NCI-H2196 (cell line): ENCODE measurements around the gene LRP1B.

Experiments used
- DNase-seq: peaks from one replicate; lab custom pipeline; 2025; ENCODE audit not compliant: unreplicated experiment; lab: John Stamatoyannopoulos, UW

LRP1B gene

DNA sequence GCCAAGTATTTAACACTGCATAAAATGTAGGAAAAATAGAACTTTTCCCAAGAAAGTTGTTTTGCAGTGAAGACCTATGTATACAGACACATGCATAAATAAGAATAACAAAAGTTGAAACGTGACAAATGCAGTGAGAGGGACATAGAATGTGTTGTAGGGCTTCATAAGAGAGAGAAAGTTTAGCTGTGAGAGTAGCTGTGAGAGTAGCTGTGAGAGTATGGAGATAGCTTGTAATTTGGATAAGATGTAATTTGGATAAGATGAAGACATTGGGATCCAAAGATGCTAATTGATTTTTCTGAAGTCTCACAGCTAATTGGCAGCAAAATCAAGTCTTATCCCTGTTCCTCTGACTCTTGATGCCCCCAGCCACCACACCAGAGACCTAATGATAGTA lies 170.9 kb downstream of the LRP1B start:
- no peak for DNase-seq

- no peak for DNase-seq
These were observed 171.8 kb downstream of the LRP1B start for GRCh38 chr2:141959016-141959415.

DNA sequence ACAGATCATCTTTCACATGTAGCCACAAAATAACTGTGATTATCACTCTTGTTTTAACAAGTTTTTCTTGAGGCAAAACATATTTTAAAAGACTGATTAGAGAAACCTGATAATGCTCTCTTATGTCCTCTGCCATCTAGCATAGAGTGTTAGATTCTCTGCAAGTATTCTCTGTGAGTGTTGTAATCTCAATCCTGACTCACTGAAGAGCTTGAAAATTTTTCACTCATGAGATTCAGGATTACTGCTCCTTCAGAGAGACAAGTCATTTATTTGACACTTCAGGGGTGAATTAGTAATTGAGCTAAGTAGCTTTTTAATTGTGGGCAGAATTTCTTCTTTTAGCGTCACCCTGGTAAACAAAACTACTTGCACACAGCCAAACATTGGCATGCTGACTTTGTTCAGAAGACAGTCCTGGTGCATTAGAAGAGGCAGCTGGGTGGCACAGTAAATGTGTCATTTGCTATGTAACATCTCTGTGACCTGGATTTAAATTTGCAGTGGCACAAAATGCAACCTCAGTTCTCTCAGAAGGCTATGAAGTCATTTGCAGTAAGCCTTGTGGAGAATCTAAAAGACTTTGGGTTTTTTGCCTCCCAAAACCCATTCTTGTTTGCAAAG lies 172.9 kb downstream of the LRP1B start:
- DNase-seq = no peak

DNA sequence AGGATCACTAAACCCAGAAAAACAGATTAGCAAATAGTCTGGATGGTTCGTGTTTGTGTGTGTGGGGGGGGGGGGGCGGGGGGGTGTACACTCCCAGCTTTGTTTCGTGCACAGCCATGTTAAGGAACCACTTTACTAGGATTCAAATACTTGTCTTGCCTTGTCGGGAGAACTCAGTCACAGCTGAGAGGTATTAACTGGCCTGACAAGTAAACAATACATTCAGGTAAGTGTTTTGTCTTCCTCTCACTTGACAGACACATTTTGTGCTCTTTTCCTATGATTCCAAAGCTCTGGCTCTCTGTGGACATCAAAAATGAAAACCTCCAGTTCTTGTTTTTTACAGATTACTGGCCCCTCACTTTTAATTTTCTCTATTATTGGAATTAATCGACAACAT lies 173.5 kb downstream of the LRP1B start:
- no peak for DNase-seq

DNA sequence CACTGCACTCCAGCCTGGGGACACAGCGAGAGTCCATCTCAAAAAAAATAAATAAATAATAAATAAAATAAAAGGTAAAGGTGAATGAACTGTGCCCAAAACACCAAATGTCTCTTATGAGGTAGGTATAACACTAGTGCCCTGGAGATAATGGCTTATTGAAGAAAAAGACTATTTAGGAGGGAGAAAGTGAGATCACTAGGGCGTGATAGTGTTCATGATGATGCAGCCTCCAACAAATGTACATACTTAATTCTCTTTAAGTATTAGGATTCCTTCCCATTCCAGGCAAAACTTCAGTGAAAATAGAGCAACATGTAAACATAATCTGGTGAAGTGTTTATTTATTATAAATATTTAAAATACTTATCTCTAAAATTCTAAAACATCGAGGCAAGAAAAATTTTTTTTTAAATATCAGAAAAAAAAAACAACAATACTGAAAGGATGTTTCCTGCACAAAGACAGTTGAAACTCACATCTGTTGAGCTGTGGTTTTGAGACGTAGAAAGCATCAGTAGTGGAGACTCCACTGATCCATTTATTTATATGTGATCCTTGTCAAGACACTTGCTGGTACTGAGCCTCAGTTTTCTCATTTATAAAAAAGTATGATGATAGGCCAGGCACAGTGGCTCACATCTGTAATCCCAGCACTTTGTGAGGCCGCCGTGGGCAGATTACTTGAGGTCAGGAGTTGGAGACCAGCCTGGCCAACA lies 183.3 kb downstream of the LRP1B start:
- no peak for DNase-seq

DNA sequence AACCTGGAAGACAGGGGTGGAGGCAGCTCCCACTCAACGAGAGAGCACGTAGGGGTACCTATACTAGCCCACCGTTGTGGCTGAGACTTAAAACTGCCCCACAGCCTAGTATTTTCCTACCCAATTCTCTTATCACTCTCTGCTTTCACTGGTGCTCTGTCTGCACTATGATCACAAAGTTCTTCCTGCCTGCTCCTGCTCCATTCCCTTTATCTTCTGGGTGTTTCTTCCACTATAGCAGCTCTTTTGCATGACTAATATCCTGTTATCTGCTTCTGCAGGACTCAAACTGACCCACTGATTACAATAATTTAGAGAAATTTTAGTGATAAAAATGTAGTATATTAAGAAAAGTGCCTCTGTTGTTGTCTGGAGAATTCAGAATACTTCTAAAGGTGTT lies 184.8 kb downstream of the LRP1B start:
- no peak for DNase-seq

GRCh38 chr2:141943918-141944317 lies 186.9 kb downstream of the LRP1B start:
- no peak for DNase-seq

DNA sequence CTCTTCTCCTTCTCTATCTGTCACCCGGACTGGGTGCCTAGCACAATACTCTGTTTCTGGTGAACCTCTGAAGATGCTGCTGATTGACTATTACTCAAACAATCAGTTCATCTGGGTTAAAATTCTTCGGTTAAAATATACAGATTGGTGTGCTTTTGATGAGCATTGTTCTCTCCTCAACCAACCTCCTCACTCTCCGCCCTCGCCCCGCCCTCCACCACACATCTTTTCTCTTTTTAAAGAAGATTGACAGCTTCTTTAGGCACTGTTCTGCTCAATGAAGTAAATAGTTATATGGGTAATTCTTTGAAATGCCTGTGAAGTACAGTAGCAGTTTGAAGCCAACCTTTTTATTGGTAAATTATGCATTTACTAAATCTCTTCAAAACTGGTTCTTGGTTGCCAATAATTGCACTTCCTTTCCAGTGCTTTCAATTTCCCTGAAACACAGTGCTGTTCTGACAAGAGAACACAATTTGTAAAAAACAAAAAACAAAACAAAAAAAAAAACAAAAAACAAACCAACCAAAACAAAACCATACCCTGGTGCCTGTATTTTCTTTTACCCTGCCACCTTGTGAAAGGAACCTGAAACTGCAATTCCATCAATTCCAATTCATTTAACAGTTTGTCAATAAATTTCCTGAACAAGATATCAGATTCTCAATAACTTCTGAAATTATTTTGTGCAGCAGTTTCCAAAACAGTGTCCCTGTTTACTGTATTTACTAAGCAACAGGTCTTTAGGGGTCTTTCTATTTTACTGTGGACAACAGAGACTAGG lies 188.6 kb downstream of the LRP1B start:
- DNase-seq = no peak

DNA sequence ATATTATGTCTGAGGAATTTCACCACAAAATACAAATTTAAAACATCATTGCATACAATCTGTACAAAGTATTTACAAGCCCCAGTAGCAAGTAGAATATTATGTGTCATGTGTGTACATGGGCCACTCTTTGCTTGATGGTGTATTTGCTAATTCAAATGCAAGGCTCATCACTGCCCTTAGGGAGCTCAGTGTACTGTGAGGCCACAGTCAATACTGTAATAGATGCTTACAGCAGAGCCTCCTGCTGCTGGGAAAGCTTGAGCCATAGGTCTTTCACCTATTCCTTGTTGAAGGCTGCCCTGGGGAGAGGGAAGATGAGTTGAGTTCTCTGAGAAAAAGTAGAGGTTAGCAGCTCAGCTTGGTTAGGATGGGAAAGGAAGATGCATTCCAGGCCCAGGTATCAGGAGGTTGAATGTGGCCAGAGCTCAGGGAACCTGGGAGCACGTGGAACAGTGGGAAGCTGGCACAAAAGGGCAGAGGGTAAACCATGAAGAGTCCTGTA lies 189.6 kb downstream of the LRP1B start:
- DNase-seq = no peak

GRCh38 chr2:141940709-141941108 lies 190.1 kb downstream of the LRP1B start:
- no peak for DNase-seq

DNA sequence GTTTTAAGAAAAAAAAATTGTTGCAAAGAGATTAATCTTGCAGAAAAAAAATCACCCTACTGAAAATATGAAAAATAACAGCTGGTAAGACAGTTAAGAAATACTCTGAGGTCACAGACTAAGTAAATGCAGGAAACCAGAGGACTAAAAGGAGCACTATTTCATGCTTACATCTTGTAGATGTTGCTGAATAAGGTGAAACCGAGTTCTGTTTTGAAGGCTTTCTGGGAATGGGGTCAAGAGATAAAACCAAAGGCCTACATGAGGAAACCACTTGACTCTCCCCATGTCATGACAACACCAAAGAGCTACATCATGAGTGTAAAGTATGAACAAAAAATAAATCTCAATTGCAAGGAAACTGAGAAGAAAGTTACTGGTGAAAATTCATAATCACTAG lies 197.6 kb downstream of the LRP1B start:
- no peak for DNase-seq

- DNase-seq = no peak
These were observed 198.6 kb downstream of the LRP1B start for GRCh38 chr2:141932261-141932660.

DNA sequence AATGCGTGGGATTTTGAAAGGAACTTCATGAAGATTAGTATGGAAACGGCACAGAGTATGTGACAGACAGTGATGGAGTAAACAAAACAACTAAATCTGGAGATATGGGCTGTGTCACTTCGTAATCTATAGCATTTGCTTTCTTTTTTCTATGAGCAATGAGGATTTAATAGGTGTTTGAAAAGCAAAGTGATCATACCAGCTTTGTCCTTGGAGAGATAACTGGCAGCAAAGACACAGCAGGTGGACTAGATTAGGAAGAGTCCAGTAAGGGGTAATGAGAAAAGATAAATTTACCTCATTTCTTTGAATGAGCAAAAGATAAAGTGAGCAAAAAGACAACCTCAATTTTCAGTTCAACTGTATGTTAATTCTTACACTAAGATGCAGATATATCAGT lies 199.0 kb downstream of the LRP1B start:
- DNase-seq = no peak

DNA sequence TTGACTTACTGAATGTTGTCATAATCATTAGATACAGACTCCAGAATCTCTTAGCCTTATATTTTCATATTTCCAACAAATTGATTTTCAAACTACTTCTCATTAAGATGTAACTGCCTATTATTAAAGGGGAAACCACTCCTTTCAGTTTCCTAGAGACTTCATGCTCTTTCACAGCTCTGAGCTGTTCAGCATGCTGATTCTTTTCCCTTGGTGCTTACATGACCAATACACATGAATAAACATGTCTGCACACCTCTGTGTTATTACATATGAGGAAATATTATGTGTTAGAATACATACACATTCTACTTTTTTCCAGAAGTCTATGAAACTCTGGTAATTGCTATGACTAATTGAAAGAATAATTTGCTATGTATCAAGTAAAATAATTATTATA lies 200.0 kb downstream of the LRP1B start:
- no peak for DNase-seq

- no peak for DNase-seq
These were observed 201.2 kb downstream of the LRP1B start for GRCh38 chr2:141929331-141930252.

DNA sequence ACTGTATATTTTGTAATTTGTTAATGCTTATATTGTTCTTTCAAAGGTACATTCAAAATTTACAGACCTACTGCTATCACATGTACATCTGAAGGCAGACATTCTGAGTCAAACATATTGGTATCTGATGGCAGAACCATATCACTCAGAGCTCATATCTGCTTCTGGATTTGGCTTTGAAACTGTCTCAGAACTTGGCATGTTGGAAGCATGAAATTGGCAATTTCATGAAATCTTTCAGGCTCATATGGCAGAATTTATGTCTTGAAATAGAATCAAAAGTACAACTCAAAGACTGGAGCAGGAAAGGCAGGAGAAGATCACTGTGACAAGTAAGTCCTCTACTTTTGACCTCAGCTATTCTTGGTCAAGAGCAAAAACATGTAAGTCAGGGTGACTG lies 202.3 kb downstream of the LRP1B start:
- DNase-seq = no peak

DNA sequence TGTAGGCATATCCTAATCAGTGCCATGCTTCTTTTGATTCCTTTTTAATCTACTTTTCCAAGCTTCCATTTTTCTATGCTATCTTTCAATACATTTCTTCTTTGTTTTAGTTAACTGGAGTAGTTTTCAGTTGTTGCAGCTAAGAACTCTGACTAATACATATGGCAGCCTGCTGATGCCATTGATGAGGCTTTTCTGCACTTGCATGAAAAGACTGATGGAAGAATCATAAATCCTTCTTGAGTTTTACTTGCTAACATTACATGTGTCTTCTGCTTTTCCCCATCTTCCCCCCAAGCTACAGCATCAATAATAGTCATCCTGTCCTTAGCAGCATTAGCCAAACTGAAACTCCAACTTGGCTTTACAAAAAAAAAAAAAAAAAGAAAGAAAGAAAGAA lies 203.3 kb downstream of the LRP1B start:
- DNase-seq = no peak

DNA sequence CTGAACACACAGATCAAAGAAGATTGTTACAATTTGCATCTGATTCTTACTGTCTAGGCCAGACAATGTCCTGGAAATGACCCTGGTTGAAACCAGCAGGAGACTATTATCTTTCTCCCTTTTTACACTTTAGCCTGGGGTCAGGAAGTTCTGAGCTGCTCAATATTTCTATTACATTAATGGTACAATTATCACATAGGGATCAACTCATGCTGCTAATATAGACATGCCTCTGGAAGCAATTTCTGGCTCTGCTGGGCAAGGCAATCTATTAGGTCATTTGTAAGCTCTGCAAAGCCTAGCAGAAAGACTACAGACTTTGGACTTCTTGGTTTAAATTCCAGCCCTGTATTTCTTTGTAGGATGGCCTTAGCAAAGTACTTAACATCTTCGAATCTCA lies 205.3 kb downstream of the LRP1B start:
- no peak for DNase-seq

DNA sequence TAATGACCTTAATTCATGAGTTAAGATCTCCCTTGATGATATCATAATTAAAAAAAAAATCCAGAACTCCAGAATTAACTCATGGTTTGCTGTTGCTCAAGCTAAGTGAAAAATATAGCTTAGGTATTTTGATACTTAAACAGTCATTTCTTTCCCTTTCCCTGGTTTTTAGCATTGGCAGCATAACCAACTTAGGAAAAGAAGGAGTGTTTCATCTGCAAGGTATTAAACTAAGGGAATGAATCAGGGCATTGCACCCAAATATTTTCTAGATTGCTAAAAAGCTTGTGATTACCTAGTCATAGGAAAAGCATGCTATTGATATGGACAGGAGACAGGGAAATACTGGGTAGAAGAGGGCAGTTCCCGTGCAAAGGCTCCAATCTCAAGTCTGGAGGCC lies 207.2 kb downstream of the LRP1B start:
- no peak for DNase-seq

GRCh38 chr2:141911485-141912066 lies 219.2 kb downstream of the LRP1B start:
- DNase-seq = peak; percentile 18

DNA sequence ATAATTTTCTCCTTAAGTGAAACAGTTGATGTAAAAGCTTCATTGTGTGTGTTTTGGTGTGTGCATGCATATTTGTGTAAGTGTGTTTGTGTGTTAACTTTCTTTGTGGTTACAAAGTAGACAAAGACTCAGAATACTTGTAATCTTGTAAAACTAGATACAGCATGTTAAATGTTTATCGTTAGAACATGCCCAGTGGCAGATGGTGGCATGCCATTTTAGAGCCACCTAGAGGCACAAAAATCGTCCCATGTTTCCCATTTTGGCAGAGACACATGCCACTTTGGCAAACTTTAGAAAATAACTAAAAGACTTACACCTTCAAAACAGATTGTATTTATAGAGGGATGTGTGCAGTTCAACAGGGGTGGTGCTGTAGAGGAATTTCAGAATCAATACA lies 224.1 kb downstream of the LRP1B start:
- no peak for DNase-seq
